Stimulated activated CD4-positive, alpha-beta T cell treated with anti-CD3 and anti-CD28 coated beads, Interleukin-4, amount 100 ng/mL, for 1 hour (primary cell): Measurements from ENCODE around the gene AKAP8L.
"Not testable (repeated sequence)": the region's sequence is repeated elsewhere in the genome, so short reads cannot be mapped to it uniquely, and the experiment has no call there.

ENCODE experiments used
- DNase-seq: peaks from one replicate; pipeline ENCODE4 v3.0.0-alpha.2; 2020

Gene AKAP8L

GRCh38 chr19:15340086-15340485, 78.7 kb downstream of the AKAP8L start:
- DNase-seq, result no peak

- no peak for DNase-seq
These were observed 81.6 kb downstream of the AKAP8L start for GRCh38 chr19:15337202-15337601.

- DNase-seq, result not testable (repeated sequence)
These were observed 82.8 kb downstream of the AKAP8L start for GRCh38 chr19:15335992-15336391.

GRCh38 chr19:15332311-15332996, 86.3 kb downstream of the AKAP8L start, which contains the start of gene BRD4:
BRD4 (minus strand) TSS chr19:15332539; CDS start chr19:15273099, 59,440 bp downstream.
- DNase-seq, result peak; percentile 83

GRCh38 chr19:15331419-15332310, 87.1 kb downstream of the AKAP8L start:
- peak; percentile 69 for DNase-seq

GRCh38 chr19:15330801-15331418, 87.9 kb downstream of the AKAP8L start:
- DNase-seq, result no peak
